ENCODE measurements around the gene QPCT.

GRCh38 chr2:37317746-37318145, 26.7 kb upstream of the QPCT start:
- TF ChIP-seq, protein P1, sequence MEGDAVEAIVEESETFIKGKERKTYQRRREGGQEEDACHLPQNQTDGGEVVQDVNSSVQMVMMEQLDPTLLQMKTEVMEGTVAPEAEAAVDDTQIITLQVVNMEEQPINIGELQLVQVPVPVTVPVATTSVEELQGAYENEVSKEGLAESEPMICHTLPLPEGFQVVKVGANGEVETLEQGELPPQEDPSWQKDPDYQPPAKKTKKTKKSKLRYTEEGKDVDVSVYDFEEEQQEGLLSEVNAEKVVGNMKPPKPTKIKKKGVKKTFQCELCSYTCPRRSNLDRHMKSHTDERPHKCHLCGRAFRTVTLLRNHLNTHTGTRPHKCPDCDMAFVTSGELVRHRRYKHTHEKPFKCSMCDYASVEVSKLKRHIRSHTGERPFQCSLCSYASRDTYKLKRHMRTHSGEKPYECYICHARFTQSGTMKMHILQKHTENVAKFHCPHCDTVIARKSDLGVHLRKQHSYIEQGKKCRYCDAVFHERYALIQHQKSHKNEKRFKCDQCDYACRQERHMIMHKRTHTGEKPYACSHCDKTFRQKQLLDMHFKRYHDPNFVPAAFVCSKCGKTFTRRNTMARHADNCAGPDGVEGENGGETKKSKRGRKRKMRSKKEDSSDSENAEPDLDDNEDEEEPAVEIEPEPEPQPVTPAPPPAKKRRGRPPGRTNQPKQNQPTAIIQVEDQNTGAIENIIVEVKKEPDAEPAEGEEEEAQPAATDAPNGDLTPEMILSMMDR (conservative IDR thresholded peaks at IDR 0.05) = no peak
- no peak for TF ChIP-seq ZFX (IDR thresholded peaks at IDR 0.05)

Data from C4-2B (cell line).